Fibroblast of peridontal ligament (primary cell): ENCODE data around the gene ACOT7.
"Not testable (repeated sequence)": the region's sequence is repeated elsewhere in the genome, so short reads cannot be mapped to it uniquely, and the experiment has no call there.

ENCODE experiments used
- DNase-seq: peaks from one replicate; pipeline ENCODE4 v3.0.0-alpha.2; 2010; ENCODE audit errors: extremely low read depth

The ACOT7 gene, protein sequence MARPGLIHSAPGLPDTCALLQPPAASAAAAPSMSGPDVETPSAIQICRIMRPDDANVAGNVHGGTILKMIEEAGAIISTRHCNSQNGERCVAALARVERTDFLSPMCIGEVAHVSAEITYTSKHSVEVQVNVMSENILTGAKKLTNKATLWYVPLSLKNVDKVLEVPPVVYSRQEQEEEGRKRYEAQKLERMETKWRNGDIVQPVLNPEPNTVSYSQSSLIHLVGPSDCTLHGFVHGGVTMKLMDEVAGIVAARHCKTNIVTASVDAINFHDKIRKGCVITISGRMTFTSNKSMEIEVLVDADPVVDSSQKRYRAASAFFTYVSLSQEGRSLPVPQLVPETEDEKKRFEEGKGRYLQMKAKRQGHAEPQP

DNA sequence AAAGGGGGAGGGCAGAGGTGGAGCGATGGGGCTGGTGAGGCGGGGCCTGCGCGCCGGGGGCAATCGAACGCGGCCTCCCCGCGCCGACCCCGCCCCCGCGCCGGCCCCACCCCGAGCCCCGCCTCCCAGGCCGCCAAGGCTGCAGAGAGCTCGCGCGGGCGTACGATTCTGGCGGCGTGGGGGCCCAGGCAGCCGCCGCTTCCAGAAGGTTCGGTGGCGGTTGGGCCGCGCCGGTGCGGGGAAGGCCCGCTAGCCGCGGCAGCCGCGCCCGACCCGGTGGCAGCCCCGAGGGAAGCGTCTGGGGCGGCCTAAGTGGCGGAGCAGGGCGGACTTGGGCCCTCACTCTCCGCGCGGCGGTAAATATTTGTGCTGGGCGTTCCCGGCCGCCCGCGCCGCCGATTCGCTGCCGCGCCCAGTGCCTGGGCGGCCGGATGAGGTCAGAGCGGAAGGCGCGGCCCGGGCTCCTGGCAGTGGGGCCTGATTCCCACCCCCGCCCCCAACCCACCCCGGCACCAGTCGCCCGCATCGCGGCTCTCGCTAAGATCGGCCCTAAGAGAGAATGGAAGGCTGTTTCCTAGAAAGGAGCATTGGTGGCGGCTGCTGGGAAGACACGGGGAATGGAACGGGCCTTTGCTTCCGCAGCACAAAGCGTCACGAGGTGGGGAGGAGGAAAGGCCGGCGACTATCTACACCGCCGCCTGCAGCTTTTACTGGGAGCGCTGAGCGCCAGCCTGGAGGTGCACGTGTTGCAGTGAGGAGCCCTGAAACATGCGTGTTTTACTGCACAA lies at the start of gene ACOT7:
Gene ACOT7 (minus strand): TSS at position 368 of the 788 bp plus-strand sequence. CDS start 368 bp downstream, outside the sequence.
- peak; percentile 71 for DNase-seq

DNA sequence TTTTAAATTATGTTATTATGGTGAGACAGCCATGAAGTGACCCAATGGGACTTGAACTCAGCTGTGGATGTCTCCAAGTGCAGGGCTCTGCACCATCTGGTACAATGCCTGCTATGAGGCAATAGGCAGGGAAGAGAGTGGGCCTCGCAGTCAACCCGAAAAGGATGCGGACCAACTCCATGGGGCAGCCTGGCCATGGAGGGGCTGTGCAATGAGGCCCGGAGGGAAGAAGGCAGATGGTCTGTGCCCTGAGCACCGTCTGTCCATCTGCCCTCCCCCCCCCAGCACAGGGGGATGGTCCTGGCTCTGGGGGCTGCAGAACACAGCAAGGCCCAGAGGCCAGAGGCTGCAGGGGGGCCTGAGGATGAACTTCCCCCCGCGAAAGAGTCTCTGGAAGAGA lies 48.0 kb upstream of the ACOT7 start:
- DNase-seq = no peak

- DNase-seq = no peak
Measured at GRCh38 chr1:6440198-6441126, 46.9 kb upstream of the ACOT7 start.

GRCh38 chr1:6438047-6438525 lies 44.5 kb upstream of the ACOT7 start:
- peak; percentile 33 for DNase-seq

DNA sequence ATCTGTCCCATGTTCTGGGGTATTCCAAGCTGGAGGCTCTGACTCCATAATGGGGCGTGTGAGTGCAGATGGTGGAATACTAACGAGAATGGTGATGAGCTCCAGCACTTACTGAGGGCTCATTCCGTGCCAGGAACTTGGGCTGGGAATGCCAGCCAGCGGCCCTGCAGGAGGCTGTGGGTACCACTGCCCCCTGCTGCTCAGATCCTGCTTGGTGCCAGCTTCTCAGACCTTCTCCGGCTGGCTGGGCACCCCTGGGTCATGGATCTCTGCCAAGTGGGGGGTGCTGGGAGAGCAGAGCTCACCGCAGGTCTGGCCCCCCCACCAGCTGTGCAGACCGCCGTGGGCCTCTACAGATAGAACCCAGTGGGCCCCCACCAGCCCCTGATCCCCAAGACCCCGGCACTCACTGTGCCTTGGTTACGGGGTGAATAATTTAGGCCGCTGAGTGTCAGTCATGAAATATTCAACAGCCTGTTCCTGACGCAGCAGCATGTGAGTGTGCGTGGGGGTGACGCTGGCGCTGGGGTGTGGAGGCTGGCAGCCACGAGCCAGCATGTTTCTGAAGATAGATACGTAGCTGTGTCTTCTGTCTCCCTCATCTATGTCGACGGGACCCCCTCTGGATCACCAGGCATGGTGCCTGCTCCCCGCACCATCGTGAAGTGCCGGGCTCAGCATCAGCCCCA lies 43.6 kb upstream of the ACOT7 start:
- DNase-seq = not testable (repeated sequence)

GRCh38 chr1:6436277-6436676 lies 42.7 kb upstream of the ACOT7 start:
- DNase-seq = not testable (repeated sequence)

DNA sequence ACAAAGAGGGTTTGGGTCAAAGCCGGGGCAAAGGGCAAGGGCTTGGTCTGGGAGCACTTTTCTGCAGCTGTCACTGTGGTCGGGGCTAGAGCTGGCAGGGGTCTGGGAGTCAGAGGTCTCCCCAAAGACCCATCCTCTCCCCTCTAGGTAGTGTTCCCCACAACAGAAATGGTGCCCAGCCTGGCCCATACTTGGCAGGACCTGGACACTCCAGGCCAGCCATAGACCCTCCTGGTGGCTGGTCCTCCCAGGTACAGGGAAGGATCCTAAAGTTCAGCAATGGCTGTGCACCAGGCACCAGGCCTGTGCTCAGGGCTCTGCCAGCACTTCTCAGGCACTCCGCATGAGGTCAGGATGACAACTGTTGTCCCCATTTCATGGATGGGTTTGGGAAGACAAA lies 42.0 kb upstream of the ACOT7 start:
- DNase-seq = no peak

DNA sequence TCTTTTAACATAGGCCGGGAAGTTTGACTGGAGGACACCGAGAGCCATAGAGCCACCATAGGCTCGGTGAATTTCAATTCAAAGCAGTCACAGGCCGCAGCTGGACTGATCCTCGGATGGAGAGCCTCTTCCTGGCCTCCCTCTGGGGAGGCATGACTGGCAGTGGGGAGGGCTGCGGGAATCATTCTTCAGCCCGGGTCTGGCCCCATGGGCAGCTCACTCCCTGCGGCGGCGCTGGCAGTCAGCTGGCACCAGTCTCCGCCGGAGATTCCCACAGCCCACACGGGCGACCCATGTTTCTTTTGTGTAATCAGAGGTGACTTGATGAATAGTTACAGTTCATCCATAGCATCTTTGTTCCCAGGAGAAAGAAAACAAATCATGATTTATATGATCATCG lies 41.6 kb upstream of the ACOT7 start:
- DNase-seq = no peak

DNA sequence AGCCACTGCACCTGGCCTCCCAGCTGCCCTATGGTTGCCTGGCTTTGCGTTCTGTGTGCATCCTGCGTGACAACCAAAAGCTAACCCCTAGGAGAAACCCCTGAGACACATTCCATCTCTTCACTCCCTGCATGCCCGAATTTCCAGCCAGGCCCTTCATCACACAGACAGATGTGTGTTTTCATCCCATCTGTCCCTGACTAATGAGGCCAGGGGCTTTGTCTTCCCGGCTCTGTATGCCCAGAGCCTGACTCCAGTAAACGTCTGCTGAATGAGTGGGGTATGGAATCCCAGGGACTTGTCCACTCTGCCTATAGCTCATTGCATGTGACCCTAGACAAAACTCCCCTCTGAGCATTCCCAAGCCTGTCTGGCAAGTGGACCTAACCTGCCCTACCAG lies 40.6 kb upstream of the ACOT7 start:
- DNase-seq = no peak

DNA sequence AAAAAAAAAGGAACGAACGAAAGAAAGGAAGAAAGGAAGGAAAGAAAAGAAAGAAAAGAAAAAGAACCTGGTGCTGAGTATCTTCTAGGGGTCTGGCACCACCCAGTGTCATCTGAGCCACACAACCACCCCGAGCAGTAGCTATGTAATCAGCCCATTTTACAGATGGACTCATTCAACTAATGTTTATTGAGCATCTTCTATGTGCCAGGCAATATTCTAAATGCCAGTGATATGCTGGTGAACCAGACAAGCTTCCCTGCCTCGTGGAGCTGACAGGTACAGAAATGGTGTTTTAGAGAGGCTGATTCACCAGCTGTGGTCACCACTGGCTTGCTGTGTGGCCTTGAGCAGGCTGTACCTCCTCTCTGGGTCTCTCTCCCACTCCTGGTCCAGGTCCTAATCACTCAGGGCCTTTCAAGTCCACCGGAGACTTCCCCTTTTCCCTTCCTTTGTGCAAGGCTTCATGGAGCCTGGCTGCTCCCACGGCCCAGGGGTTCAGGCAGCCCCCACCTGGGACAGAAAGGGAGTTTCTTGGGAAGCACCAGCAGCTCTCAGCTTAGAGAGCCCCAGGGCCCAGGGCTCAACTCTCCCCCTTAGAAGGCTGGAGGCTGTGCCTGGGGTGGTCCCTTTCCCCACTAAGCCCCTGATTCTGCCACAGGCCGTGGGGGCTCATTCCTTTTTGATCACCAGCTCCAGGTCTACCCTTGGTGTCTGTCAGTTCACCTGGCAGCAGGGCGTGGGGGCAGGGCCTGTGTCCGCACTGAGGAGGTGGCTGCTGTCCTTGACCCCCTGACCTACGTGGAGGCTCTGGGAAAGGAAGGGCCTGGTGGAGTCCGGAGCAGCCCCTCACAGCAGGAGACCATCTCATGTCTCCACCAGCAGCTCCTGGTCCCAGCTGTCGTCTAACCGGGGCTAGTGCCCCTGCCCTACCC lies 38.3 kb upstream of the ACOT7 start:
- not testable (repeated sequence) for DNase-seq

- not testable (repeated sequence) for DNase-seq
Measured at GRCh38 chr1:6429660-6430411, 36.3 kb upstream of the ACOT7 start.

GRCh38 chr1:6428453-6428852 lies 34.9 kb upstream of the ACOT7 start:
- not testable (repeated sequence) for DNase-seq

- no peak for DNase-seq
Measured at GRCh38 chr1:6427441-6428390, 34.1 kb upstream of the ACOT7 start.

- no peak for DNase-seq
Measured at GRCh38 chr1:6426972-6427350, 33.4 kb upstream of the ACOT7 start.

- no peak for DNase-seq
Measured at GRCh38 chr1:6426277-6426971, 32.9 kb upstream of the ACOT7 start.

- DNase-seq = no peak
Measured at GRCh38 chr1:6425658-6426057, 32.1 kb upstream of the ACOT7 start.
